Stimulated activated CD8-positive, alpha-beta memory T cell treated with anti-CD3 and anti-CD28 coated beads, Interleukin-7, amount 100 ng/mL, for 24 hours (primary cell): ENCODE data around the gene FAM13C.

ENCODE experiments used
- DNase-seq: peaks from one replicate; pipeline ENCODE4 v3.0.0-alpha.2; 2020; ENCODE audit warnings: low read depth

FAM13C gene

GRCh38 chr10:59315465-59315864 is 46.9 kb downstream of the FAM13C start:
- no peak for DNase-seq

- DNase-seq: no peak
Measured at GRCh38 chr10:59314268-59314667, 48.1 kb downstream of the FAM13C start.

- no peak for DNase-seq
Measured at GRCh38 chr10:59312247-59312646, 50.1 kb downstream of the FAM13C start.

- no peak for DNase-seq
Measured at GRCh38 chr10:59311025-59311424, 51.3 kb downstream of the FAM13C start.

GRCh38 chr10:59310324-59310914 is 51.9 kb downstream of the FAM13C start:
- no peak for DNase-seq

- DNase-seq: no peak
Measured at GRCh38 chr10:59304521-59305097, 57.7 kb downstream of the FAM13C start.

GRCh38 chr10:59303018-59303417 is 59.3 kb downstream of the FAM13C start:
- DNase-seq: no peak

- no peak for DNase-seq
Measured at GRCh38 chr10:59302381-59302780, 60.0 kb downstream of the FAM13C start.

GRCh38 chr10:59301067-59301754 is 61.1 kb downstream of the FAM13C start:
- no peak for DNase-seq

GRCh38 chr10:59300386-59300785 is 62.0 kb downstream of the FAM13C start:
- DNase-seq: no peak

- no peak for DNase-seq
Measured at GRCh38 chr10:59299933-59300332, 62.4 kb downstream of the FAM13C start.

GRCh38 chr10:59290448-59290847 is 71.9 kb downstream of the FAM13C start:
- no peak for DNase-seq

GRCh38 chr10:59289853-59290252 is 72.5 kb downstream of the FAM13C start:
- no peak for DNase-seq

- DNase-seq: no peak
Measured at GRCh38 chr10:59287587-59288255, 74.6 kb downstream of the FAM13C start.

GRCh38 chr10:59285848-59286247 is 76.5 kb downstream of the FAM13C start:
- DNase-seq: no peak

GRCh38 chr10:59285073-59285472 is 77.3 kb downstream of the FAM13C start:
- no peak for DNase-seq

GRCh38 chr10:59284118-59284975 is 78.0 kb downstream of the FAM13C start:
- no peak for DNase-seq

- no peak for DNase-seq
Measured at GRCh38 chr10:59283456-59284091, 78.8 kb downstream of the FAM13C start.

GRCh38 chr10:59281861-59282260 is 80.5 kb downstream of the FAM13C start:
- no peak for DNase-seq

GRCh38 chr10:59279991-59280505 is 82.3 kb downstream of the FAM13C start:
- DNase-seq: no peak

GRCh38 chr10:59279476-59279875 is 82.9 kb downstream of the FAM13C start:
- no peak for DNase-seq
